GM19395 (cell line): ENCODE results near the gene PIK3AP1.

Experiments used
- ATAC-seq: cut with Tn5 transposase; IDR thresholded peaks from one replicate; pipeline ENCODE4 v1.9.1; 2021; ENCODE audit warnings: mild to moderate bottlenecking, moderate library complexity; ENCODE audit not compliant: unreplicated experiment

The PIK3AP1 gene

GRCh38 chr10:96619120-96619519, 101.2 kb downstream of the PIK3AP1 start:
- no peak for ATAC-seq

- ATAC-seq = no peak
Measured at GRCh38 chr10:96618653-96619052, 101.7 kb downstream of the PIK3AP1 start.

GRCh38 chr10:96616961-96617360, 103.4 kb downstream of the PIK3AP1 start:
- no peak for ATAC-seq

- no peak for ATAC-seq
Measured at GRCh38 chr10:96614515-96614914, 105.8 kb downstream of the PIK3AP1 start.

- ATAC-seq = no peak
Measured at GRCh38 chr10:96613576-96613975, 106.7 kb downstream of the PIK3AP1 start.

- ATAC-seq = no peak
Measured at GRCh38 chr10:96612055-96612830, 108.1 kb downstream of the PIK3AP1 start.

GRCh38 chr10:96610817-96611216, 109.5 kb downstream of the PIK3AP1 start:
- ATAC-seq = no peak

GRCh38 chr10:96609510-96609909, 110.8 kb downstream of the PIK3AP1 start:
- no peak for ATAC-seq

- no peak for ATAC-seq
Measured at GRCh38 chr10:96608805-96609204, 111.5 kb downstream of the PIK3AP1 start.

GRCh38 chr10:96608262-96608661, 112.1 kb downstream of the PIK3AP1 start:
- ATAC-seq = no peak

- no peak for ATAC-seq
Measured at GRCh38 chr10:96606946-96607345, 113.4 kb downstream of the PIK3AP1 start.

- ATAC-seq = no peak
Measured at GRCh38 chr10:96606216-96606615, 114.1 kb downstream of the PIK3AP1 start.

- ATAC-seq = no peak
Measured at GRCh38 chr10:96600337-96600736, 120.0 kb downstream of the PIK3AP1 start.

GRCh38 chr10:96598846-96599245, 121.5 kb downstream of the PIK3AP1 start:
- ATAC-seq = no peak

GRCh38 chr10:96596422-96597407, 123.6 kb downstream of the PIK3AP1 start:
- no peak for ATAC-seq

- no peak for ATAC-seq
Measured at GRCh38 chr10:96595741-96596140, 124.6 kb downstream of the PIK3AP1 start.

GRCh38 chr10:96591946-96592345, 128.4 kb downstream of the PIK3AP1 start:
- ATAC-seq = no peak

- peak; percentile 48 for ATAC-seq
Measured at GRCh38 chr10:96588616-96589419, 131.5 kb downstream of the PIK3AP1 start.

- no peak for ATAC-seq
Measured at GRCh38 chr10:96588060-96588554, 132.2 kb downstream of the PIK3AP1 start.

GRCh38 chr10:96587264-96588059, 132.9 kb downstream of the PIK3AP1 start:
- no peak for ATAC-seq
